PC-3 (cell line): ENCODE measurements around the gene SIPA1L3. TPM values are rescaled to one million over a fixed set of nuclear protein-coding genes. Genes with fewer than 3 reads are reported as not detected.

ENCODE experiments used
- ATAC-seq: fragments of 200-7000 bp; cut with Tn5 transposase; 2 replicates; pipeline ENCODE4 v1.9.1; 2020; ENCODE audit warnings: mild to moderate bottlenecking, moderate library complexity
- BruUV-seq: library from RNA; stranded (reverse); fragments of 400-500 nt; replicated peaks from 2 replicates; lab custom pipeline; 2021; lab: Mats Ljungman, UMichigan
- CTCF ChIA-PET: fragments of 300-600 bp; sonication (Branson Sonifier 250); formaldehyde crosslinking; loops from one replicate; lab custom pipeline; 2022; ENCODE audit warnings: antibody characterized with exemption; lab: Charles Lee
- POLR2A ChIA-PET: fragments of 300-600 bp; sonication (Branson Sonifier 250); formaldehyde crosslinking; loops from one replicate; lab custom pipeline; 2022; ENCODE audit warnings: antibody characterized with exemption; ENCODE audit not compliant: unreplicated experiment; lab: Charles Lee
- DNase-seq: peaks from one replicate; pipeline ENCODE4 v3.0.0-alpha.2; 2015
- H2AFZ ChIP-seq: fragments of 300-600 bp; sonication (generic); 2 replicates; pipeline ENCODE4 v1.6.0; 2016; ENCODE audit warnings: antibody characterized with exemption, low read length
- H3F3A ChIP-seq: fragments of 300-600 bp; sonication (generic); one replicate; pipeline ENCODE4 v1.6.0; 2017; ENCODE audit warnings: antibody characterized with exemption, low read length, control low read depth, mild to moderate bottlenecking; ENCODE audit not compliant: unreplicated experiment
- H3K27ac ChIP-seq: fragments of 300-600 bp; sonication (generic); 2 replicates; pipeline ENCODE4 v1.5.1; 2016; ENCODE audit warnings: mild to moderate bottlenecking, low read length
- H3K27me3 ChIP-seq: fragments of 300-600 bp; sonication (generic); 2 replicates; pipeline ENCODE4 v1.6.1; 2016; ENCODE audit warnings: low read length, mixed read lengths
- H3K36me3 ChIP-seq: fragments of 300-600 bp; sonication (generic); 2 replicates; pipeline ENCODE4 v1.6.1; 2016; ENCODE audit warnings: low read depth, mixed run types, low read length, mixed read lengths
- H3K4me1 ChIP-seq: fragments of 300-600 bp; sonication (generic); 2 replicates; pipeline ENCODE4 v1.5.1; 2016; ENCODE audit warnings: low read length; ENCODE audit not compliant: insufficient read depth
- H3K4me2 ChIP-seq: fragments of 300-600 bp; sonication (generic); 2 replicates; pipeline ENCODE4 v1.6.0; 2016; ENCODE audit warnings: low read length
- H3K4me3 ChIP-seq: fragments of 300-600 bp; sonication (generic); 2 replicates; pipeline ENCODE4 v1.5.1; 2016; ENCODE audit warnings: mild to moderate bottlenecking, low read length, mixed read lengths
- H3K79me2 ChIP-seq: fragments of 300-600 bp; sonication (generic); 2 replicates; pipeline ENCODE4 v1.6.1; 2017; ENCODE audit warnings: low read length, mixed read lengths
- H3K9ac ChIP-seq: fragments of 300-600 bp; sonication (generic); 2 replicates; pipeline ENCODE4 v1.6.0; 2016; ENCODE audit warnings: mild to moderate bottlenecking, low read length
- H3K9me2 ChIP-seq: fragments of 300-600 bp; sonication (generic); replicated peaks from 2 replicates; pipeline ENCODE4 v1.6.1; 2016; ENCODE audit warnings: mixed run types, low read length, mixed read lengths
- H3K9me3 ChIP-seq: fragments of 300-600 bp; sonication (generic); 2 replicates; pipeline ENCODE4 v1.6.1; 2016; ENCODE audit warnings: low read length, mixed read lengths
- H4K20me1 ChIP-seq: fragments of 300-600 bp; sonication (generic); 2 replicates; pipeline ENCODE4 v1.6.1; 2016; ENCODE audit warnings: low read length, mixed read lengths
- EZH2 ChIP-seq: fragments of 300-600 bp; sonication (generic); IDR thresholded peaks from one replicate; pipeline ENCODE4 v1.6.1; 2017; ENCODE audit warnings: antibody characterized with exemption, mild to moderate bottlenecking, low read length; ENCODE audit not compliant: unreplicated experiment
- EZH2phosphoT487 ChIP-seq: fragments of 300-600 bp; sonication (generic); IDR thresholded peaks from 2 replicates; pipeline ENCODE4 v1.6.1; 2018; ENCODE audit warnings: mild to moderate bottlenecking, antibody characterized with exemption, low read length, borderline replicate concordance
- intact Hi-C: fragments of 100-400 bp; cut with micrococcal nuclease; formaldehyde crosslinking; loops from 2 replicates; pipeline ENCODE4 v1.9.0; 2023
- total RNA-seq: library from RNA; depleted of rRNA; stranded (reverse); fragments of >200 nt; gene quantifications from 2 replicates; pipeline ENCODE4 v1.2.3, GENCODE V29; 2014
- TF ChIP-seq, protein P1 (sequence below): fragments of 300-600 bp; sonication (generic); conservative IDR thresholded peaks from 2 replicates; pipeline ENCODE4 v1.5.1; 2017; ENCODE audit warnings: antibody characterized with exemption, low read depth, mild to moderate bottlenecking, low read length

Gene SIPA1L3
- total RNA-seq, 1 experiment from 2014 or later = 38.7 TPM

GRCh38 chr19:38199340-38199739 lies 292.3 kb downstream of the SIPA1L3 start:
- Histone ChIP-seq H3F3A (no peaks in the 10 kb centered on the region), H3K27me3 (no peaks in the 10 kb centered on the region), H4K20me1 (no peaks in the 10 kb centered on the region), H3K9me2 (no peaks in the 10 kb centered on the region), H3K9ac (no peak overlapping the region), H3K79me2 (no peaks in the 10 kb centered on the region), H3K4me3 (no peak overlapping the region), H3K4me1 (peaks cover 2% of the 10 kb centered on the region; the same call in 1 of the 2 replicates), H3K4me2 (no peak overlapping the region), H2AFZ (no peak overlapping the region), H3K9me3 (no peaks in the 10 kb centered on the region), H3K36me3 (peaks cover 4% of the 10 kb centered on the region; the same call in 1 of the 2 replicates), H3K27ac (no peak overlapping the region)
- ChIA-PET POLR2A (no interaction called here), CTCF (no interaction called here)
- DNase-seq (no peak), ATAC-seq (no peak)
- no TSS peak for BruUV-seq
- intact Hi-C loops = no loop called here
- TF ChIP-seq EZH2 = no peak
- no peak for TF ChIP-seq EZH2phosphoT487
- TF ChIP-seq, protein P1, sequence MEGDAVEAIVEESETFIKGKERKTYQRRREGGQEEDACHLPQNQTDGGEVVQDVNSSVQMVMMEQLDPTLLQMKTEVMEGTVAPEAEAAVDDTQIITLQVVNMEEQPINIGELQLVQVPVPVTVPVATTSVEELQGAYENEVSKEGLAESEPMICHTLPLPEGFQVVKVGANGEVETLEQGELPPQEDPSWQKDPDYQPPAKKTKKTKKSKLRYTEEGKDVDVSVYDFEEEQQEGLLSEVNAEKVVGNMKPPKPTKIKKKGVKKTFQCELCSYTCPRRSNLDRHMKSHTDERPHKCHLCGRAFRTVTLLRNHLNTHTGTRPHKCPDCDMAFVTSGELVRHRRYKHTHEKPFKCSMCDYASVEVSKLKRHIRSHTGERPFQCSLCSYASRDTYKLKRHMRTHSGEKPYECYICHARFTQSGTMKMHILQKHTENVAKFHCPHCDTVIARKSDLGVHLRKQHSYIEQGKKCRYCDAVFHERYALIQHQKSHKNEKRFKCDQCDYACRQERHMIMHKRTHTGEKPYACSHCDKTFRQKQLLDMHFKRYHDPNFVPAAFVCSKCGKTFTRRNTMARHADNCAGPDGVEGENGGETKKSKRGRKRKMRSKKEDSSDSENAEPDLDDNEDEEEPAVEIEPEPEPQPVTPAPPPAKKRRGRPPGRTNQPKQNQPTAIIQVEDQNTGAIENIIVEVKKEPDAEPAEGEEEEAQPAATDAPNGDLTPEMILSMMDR = no peak

- ATAC-seq (no peak), DNase-seq (no peak)
- peaks cover 4% of the 10 kb centered on the region; the same call in 1 of the 2 replicates for H3K36me3 ChIP-seq
- H3K27ac ChIP-seq = no peak overlapping the region
- H4K20me1 ChIP-seq = no peaks in the 10 kb centered on the region
- no peaks in the 10 kb centered on the region for H3F3A ChIP-seq
- ChIA-PET POLR2A (no interaction called here), CTCF (no interaction called here)
- BruUV-seq = no TSS peak
- H3K79me2 ChIP-seq = no peaks in the 10 kb centered on the region
- H2AFZ ChIP-seq = no peak overlapping the region
- H3K9me3 ChIP-seq = no peaks in the 10 kb centered on the region
- TF ChIP-seq EZH2phosphoT487 (no peak), EZH2 (no peak)
- TF ChIP-seq, protein P1 = no peak
- no peak overlapping the region for H3K4me3 ChIP-seq
- no peaks in the 10 kb centered on the region for H3K27me3 ChIP-seq
- no peaks in the 10 kb centered on the region for H3K9me2 ChIP-seq
- H3K4me1 ChIP-seq = no peaks in the 10 kb centered on the region
- intact Hi-C loops = no loop called here
- no peak overlapping the region for H3K9ac ChIP-seq
- no peak overlapping the region for H3K4me2 ChIP-seq
Measured at GRCh38 chr19:38201731-38202130, 294.7 kb downstream of the SIPA1L3 start.

DNA sequence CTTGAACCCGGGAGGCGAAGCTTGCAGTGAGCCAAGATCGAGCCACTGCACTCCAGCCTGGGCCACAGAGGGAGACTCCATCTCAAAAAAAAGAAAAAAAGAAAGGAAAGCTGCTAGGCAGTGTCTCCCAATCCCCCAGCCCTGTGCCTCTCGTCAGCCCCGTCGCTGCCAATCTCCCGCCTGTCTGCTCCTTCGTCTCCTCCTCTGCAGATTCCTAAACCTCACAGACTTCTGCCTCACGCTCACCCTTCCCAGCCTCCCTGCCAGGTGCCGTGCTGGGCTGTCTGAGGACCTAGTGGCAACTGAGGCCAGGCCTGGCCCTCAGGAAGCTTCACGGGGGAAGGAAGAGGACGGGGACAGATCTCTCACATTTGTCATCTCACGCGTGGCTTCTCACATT lies 295.5 kb downstream of the SIPA1L3 start:
- Histone ChIP-seq H3F3A (no peaks in the 10 kb centered on the region), H3K9ac (no peak overlapping the region), H3K27ac (no peak overlapping the region), H4K20me1 (no peaks in the 10 kb centered on the region), H3K27me3 (no peaks in the 10 kb centered on the region), H3K79me2 (no peaks in the 10 kb centered on the region), H3K4me1 (no peaks in the 10 kb centered on the region), H3K4me2 (no peak overlapping the region), H3K9me2 (no peaks in the 10 kb centered on the region), H2AFZ (no peak overlapping the region), H3K4me3 (no peak overlapping the region), H3K36me3 (peaks cover 4% of the 10 kb centered on the region; the same call in 1 of the 2 replicates), H3K9me3 (no peaks in the 10 kb centered on the region)
- no TSS peak for BruUV-seq
- intact Hi-C loops = no loop called here
- ChIA-PET POLR2A (no interaction called here), CTCF (no interaction called here)
- TF ChIP-seq, protein P1 = no peak
- TF ChIP-seq EZH2phosphoT487 (no peak), EZH2 (no peak)
- ATAC-seq (no peak), DNase-seq (no peak)
